ENCODE data around the gene PLAC1. TPM values are rescaled to one million over a fixed set of nuclear protein-coding genes. Genes with fewer than 3 reads are reported as not detected.

The PLAC1 gene
- total and polyA plus RNA-seq, 2 experiments from 2014 or later: 0.50 to 0.83 TPM

DNA sequence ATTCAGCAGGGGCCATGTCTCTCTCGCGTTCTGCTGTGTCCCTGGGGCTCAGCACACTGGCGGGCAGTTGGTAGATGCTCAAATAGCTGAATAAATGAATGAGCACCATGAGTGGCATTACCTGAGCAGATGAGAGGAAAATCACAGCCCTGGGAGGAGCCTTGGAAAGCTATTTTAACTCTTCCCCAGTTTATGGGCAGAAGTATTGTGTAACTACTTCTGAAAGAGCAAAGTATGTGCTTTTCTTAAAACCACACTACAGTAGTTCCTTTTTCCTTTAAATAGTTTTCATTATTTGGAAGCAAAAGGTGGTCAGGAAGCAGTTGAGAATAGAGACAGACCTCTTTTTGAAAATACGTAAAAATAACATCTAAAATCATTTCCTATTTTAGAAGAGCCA is 3.0 kb upstream of the PLAC1 start:
- H2AFZ ChIP-seq: no peak overlapping the region
- H3K4me1 ChIP-seq (ENCODE audit: insufficient read depth): peaks cover 8% of the 10 kb centered on the region; the same call in 1 of the 2 replicates
- no peak overlapping the region for H3K4me2 ChIP-seq
- H3K79me2 ChIP-seq (replicated peaks; ENCODE audit: insufficient read depth): no peaks in the 10 kb centered on the region
- TF ChIP-seq NANOG (IDR thresholded peaks at IDR 0.05; ENCODE audit: borderline replicate concordance) (no peak), ZNF331 (CRISPR knock-in tag; IDR thresholded peaks at IDR 0.05; ENCODE audit: low read depth) (no peak), CREB1 (CRISPR knock-in tag; IDR thresholded peaks at IDR 0.05; ENCODE audit: low read depth) (no peak), JUNB (IDR thresholded peaks at IDR 0.05; ENCODE audit: unreplicated experiment) (no peak), POLR2AphosphoS5 (IDR thresholded peaks at IDR 0.05; ENCODE audit: low read depth) (no peak), STAT1 (IDR thresholded peaks at IDR 0.05; ENCODE audit: unreplicated experiment) (no peak), EZH2phosphoT487 (IDR thresholded peaks at IDR 0.05; ENCODE audit: unreplicated experiment) (no peak), EZH2 (IDR thresholded peaks at IDR 0.05; ENCODE audit: low read depth, unreplicated experiment) (no peak), ZNF114 (CRISPR knock-in tag; IDR thresholded peaks at IDR 0.05) (no peak)
- TF ChIP-seq, protein P1, sequence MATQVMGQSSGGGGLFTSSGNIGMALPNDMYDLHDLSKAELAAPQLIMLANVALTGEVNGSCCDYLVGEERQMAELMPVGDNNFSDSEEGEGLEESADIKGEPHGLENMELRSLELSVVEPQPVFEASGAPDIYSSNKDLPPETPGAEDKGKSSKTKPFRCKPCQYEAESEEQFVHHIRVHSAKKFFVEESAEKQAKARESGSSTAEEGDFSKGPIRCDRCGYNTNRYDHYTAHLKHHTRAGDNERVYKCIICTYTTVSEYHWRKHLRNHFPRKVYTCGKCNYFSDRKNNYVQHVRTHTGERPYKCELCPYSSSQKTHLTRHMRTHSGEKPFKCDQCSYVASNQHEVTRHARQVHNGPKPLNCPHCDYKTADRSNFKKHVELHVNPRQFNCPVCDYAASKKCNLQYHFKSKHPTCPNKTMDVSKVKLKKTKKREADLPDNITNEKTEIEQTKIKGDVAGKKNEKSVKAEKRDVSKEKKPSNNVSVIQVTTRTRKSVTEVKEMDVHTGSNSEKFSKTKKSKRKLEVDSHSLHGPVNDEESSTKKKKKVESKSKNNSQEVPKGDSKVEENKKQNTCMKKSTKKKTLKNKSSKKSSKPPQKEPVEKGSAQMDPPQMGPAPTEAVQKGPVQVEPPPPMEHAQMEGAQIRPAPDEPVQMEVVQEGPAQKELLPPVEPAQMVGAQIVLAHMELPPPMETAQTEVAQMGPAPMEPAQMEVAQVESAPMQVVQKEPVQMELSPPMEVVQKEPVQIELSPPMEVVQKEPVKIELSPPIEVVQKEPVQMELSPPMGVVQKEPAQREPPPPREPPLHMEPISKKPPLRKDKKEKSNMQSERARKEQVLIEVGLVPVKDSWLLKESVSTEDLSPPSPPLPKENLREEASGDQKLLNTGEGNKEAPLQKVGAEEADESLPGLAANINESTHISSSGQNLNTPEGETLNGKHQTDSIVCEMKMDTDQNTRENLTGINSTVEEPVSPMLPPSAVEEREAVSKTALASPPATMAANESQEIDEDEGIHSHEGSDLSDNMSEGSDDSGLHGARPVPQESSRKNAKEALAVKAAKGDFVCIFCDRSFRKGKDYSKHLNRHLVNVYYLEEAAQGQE (IDR thresholded peaks at IDR 0.05; ENCODE audit: unreplicated experiment): no peak
- TF ChIP-seq, protein P2, sequence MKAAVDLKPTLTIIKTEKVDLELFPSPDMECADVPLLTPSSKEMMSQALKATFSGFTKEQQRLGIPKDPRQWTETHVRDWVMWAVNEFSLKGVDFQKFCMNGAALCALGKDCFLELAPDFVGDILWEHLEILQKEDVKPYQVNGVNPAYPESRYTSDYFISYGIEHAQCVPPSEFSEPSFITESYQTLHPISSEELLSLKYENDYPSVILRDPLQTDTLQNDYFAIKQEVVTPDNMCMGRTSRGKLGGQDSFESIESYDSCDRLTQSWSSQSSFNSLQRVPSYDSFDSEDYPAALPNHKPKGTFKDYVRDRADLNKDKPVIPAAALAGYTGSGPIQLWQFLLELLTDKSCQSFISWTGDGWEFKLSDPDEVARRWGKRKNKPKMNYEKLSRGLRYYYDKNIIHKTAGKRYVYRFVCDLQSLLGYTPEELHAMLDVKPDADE (IDR thresholded peaks at IDR 0.05): no peak
- TF ChIP-seq, protein P3, sequence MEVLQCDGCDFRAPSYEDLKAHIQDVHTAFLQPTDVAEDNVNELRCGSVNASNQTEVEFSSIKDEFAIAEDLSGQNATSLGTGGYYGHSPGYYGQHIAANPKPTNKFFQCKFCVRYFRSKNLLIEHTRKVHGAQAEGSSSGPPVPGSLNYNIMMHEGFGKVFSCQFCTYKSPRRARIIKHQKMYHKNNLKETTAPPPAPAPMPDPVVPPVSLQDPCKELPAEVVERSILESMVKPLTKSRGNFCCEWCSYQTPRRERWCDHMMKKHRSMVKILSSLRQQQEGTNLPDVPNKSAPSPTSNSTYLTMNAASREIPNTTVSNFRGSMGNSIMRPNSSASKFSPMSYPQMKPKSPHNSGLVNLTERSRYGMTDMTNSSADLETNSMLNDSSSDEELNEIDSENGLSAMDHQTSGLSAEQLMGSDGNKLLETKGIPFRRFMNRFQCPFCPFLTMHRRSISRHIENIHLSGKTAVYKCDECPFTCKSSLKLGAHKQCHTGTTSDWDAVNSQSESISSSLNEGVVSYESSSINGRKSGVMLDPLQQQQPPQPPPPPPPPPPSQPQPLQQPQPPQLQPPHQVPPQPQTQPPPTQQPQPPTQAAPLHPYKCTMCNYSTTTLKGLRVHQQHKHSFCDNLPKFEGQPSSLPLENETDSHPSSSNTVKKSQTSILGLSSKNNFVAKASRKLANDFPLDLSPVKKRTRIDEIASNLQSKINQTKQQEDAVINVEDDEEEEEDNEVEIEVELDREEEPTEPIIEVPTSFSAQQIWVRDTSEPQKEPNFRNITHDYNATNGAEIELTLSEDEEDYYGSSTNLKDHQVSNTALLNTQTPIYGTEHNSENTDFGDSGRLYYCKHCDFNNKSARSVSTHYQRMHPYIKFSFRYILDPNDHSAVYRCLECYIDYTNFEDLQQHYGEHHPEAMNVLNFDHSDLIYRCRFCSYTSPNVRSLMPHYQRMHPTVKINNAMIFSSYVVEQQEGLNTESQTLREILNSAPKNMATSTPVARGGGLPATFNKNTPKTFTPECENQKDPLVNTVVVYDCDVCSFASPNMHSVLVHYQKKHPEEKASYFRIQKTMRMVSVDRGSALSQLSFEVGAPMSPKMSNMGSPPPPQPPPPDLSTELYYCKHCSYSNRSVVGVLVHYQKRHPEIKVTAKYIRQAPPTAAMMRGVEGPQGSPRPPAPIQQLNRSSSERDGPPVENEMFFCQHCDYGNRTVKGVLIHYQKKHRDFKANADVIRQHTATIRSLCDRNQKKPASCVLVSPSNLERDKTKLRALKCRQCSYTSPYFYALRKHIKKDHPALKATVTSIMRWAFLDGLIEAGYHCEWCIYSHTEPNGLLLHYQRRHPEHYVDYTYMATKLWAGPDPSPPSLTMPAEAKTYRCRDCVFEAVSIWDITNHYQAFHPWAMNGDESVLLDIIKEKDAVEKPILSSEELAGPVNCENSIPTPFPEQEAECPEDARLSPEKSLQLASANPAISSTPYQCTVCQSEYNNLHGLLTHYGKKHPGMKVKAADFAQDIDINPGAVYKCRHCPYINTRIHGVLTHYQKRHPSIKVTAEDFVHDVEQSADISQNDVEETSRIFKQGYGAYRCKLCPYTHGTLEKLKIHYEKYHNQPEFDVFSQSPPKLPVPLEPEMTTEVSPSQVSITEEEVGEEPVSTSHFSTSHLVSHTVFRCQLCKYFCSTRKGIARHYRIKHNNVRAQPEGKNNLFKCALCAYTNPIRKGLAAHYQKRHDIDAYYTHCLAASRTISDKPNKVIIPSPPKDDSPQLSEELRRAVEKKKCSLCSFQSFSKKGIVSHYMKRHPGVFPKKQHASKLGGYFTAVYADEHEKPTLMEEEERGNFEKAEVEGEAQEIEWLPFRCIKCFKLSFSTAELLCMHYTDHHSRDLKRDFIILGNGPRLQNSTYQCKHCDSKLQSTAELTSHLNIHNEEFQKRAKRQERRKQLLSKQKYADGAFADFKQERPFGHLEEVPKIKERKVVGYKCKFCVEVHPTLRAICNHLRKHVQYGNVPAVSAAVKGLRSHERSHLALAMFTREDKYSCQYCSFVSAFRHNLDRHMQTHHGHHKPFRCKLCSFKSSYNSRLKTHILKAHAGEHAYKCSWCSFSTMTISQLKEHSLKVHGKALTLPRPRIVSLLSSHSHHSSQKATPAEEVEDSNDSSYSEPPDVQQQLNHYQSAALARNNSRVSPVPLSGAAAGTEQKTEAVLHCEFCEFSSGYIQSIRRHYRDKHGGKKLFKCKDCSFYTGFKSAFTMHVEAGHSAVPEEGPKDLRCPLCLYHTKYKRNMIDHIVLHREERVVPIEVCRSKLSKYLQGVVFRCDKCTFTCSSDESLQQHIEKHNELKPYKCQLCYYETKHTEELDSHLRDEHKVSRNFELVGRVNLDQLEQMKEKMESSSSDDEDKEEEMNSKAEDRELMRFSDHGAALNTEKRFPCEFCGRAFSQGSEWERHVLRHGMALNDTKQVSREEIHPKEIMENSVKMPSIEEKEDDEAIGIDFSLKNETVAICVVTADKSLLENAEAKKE (CRISPR knock-in tag; IDR thresholded peaks at IDR 0.05): no peak
- TF ChIP-seq, protein P4, sequence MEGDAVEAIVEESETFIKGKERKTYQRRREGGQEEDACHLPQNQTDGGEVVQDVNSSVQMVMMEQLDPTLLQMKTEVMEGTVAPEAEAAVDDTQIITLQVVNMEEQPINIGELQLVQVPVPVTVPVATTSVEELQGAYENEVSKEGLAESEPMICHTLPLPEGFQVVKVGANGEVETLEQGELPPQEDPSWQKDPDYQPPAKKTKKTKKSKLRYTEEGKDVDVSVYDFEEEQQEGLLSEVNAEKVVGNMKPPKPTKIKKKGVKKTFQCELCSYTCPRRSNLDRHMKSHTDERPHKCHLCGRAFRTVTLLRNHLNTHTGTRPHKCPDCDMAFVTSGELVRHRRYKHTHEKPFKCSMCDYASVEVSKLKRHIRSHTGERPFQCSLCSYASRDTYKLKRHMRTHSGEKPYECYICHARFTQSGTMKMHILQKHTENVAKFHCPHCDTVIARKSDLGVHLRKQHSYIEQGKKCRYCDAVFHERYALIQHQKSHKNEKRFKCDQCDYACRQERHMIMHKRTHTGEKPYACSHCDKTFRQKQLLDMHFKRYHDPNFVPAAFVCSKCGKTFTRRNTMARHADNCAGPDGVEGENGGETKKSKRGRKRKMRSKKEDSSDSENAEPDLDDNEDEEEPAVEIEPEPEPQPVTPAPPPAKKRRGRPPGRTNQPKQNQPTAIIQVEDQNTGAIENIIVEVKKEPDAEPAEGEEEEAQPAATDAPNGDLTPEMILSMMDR (conservative IDR thresholded peaks at IDR 0.05; ENCODE audit: low read depth in 2 of 2): no peak
- Mint-ChIP-seq H3K27ac (no peak overlapping the region), H3K36me3 (ENCODE audit: low read depth) (no peaks in the 10 kb centered on the region), H3K4me1 (peaks cover 25% of the 10 kb centered on the region), H3K27me3 (ENCODE audit: insufficient read depth, low read depth, poor library complexity) (peaks cover 7% of the 10 kb centered on the region), H3K4me3 (no peak overlapping the region), H3K9me3 (no peaks in the 10 kb centered on the region; the same call in 2 of the 3 replicates)
- no peak overlapping the region for H3K27ac ChIP-seq (ENCODE audit: low read depth)
- DNase-seq (ENCODE audit: low spot score) (no peak), ATAC-seq (no peak)
- no peaks in the 10 kb centered on the region for H3K36me3 ChIP-seq (ENCODE audit: insufficient read depth)
- no peaks in the 10 kb centered on the region for H4K20me1 ChIP-seq (replicated peaks; ENCODE audit: insufficient read depth)
- no peaks in the 10 kb centered on the region for H3F3A ChIP-seq (replicated peaks; ENCODE audit: low read depth)
- no peak overlapping the region for H3K4me3 ChIP-seq
- no peaks in the 10 kb centered on the region for H3K27me3 ChIP-seq (ENCODE audit: insufficient read depth)
- H3K9me2 ChIP-seq (ENCODE audit: insufficient read depth): no peaks in the 10 kb centered on the region
